Measurements from ENCODE around the gene ELAPOR1. TPM values are rescaled to one million over a fixed set of nuclear protein-coding genes. Genes with fewer than 3 reads are reported as not detected.
"Not testable (repeated sequence)": the region's sequence is repeated elsewhere in the genome, so short reads cannot be mapped to it uniquely, and the experiment has no call there.

The ELAPOR1 gene
- total RNA-seq, 2 experiments from 2014 or later = 4.7 to 7.0 TPM

- intact Hi-C loops (cut with micrococcal nuclease) = no loop called here
- POLR2A ChIA-PET = interaction anchor here (1.0 kb wide), 1 partner anchor 105 kb away, joined by 3 read pairs; no protein-coding TSS in a partner anchor
- DNase-seq (no peak), ATAC-seq (no peak)
- Mint-ChIP-seq H3K27me3 (no peaks in the 10 kb centered on the region), H3K9me3 (no peaks in the 10 kb centered on the region), H3K4me1 (ENCODE audit: low read depth) (peaks cover 21% of the 10 kb centered on the region), H3K36me3 (ENCODE audit: low read depth) (no peaks in the 10 kb centered on the region), H3K4me3 (no peak overlapping the region), H3K27ac (no peak overlapping the region)
- CTCF ChIA-PET = no interaction called here
- TF ChIP-seq, protein P1, sequence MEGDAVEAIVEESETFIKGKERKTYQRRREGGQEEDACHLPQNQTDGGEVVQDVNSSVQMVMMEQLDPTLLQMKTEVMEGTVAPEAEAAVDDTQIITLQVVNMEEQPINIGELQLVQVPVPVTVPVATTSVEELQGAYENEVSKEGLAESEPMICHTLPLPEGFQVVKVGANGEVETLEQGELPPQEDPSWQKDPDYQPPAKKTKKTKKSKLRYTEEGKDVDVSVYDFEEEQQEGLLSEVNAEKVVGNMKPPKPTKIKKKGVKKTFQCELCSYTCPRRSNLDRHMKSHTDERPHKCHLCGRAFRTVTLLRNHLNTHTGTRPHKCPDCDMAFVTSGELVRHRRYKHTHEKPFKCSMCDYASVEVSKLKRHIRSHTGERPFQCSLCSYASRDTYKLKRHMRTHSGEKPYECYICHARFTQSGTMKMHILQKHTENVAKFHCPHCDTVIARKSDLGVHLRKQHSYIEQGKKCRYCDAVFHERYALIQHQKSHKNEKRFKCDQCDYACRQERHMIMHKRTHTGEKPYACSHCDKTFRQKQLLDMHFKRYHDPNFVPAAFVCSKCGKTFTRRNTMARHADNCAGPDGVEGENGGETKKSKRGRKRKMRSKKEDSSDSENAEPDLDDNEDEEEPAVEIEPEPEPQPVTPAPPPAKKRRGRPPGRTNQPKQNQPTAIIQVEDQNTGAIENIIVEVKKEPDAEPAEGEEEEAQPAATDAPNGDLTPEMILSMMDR (IDR thresholded peaks at IDR 0.05) = no peak
Observed at GRCh38 chr1:109136766-109137165, 22.9 kb downstream of the ELAPOR1 start.

- no peak for DNase-seq
- ATAC-seq = no peak
- Mint-ChIP-seq H3K27ac (no peak overlapping the region), H3K4me1 (ENCODE audit: low read depth) (peaks cover 21% of the 10 kb centered on the region), H3K9me3 (no peaks in the 10 kb centered on the region), H3K4me3 (no peak overlapping the region), H3K36me3 (ENCODE audit: low read depth) (no peaks in the 10 kb centered on the region), H3K27me3 (no peaks in the 10 kb centered on the region)
- TF ChIP-seq, protein P1 (IDR thresholded peaks at IDR 0.05) = no peak
- ChIA-PET CTCF (no interaction called here), POLR2A (no interaction called here)
- intact Hi-C loops (cut with micrococcal nuclease) = no loop called here
Observed at GRCh38 chr1:109137958-109138357, 24.0 kb downstream of the ELAPOR1 start.

DNA sequence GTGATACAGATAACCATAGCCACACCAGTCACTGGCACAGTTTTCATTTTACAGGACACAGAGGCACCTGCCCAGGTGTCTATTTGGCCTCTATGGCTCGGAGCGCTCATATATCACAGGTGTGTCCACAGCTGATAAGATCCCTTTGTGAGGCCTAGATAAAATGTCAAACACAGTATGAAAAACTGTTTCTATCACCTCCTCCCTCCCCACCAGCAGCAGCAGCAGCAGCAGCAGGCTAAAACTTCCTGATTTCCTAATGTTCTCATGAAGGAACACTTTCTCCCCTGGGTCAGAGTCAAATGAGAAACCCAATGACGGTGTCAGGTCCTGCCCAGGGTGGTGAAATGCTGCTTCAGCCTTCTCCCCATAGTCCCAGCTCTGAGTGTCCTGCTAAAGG is 24.4 kb downstream of the ELAPOR1 start:
- CTCF ChIA-PET = no interaction called here
- no peak overlapping the region for H3K4me3 Mint-ChIP-seq
- no peak for DNase-seq
- H3K9me3 Mint-ChIP-seq = no peaks in the 10 kb centered on the region
- intact Hi-C loops (cut with micrococcal nuclease) = no loop called here
- POLR2A ChIA-PET = no interaction called here
- H3K4me1 Mint-ChIP-seq (ENCODE audit: low read depth) = peaks cover 21% of the 10 kb centered on the region
- TF ChIP-seq, protein P1 (IDR thresholded peaks at IDR 0.05) = no peak
- H3K27me3 Mint-ChIP-seq = no peaks in the 10 kb centered on the region
- ATAC-seq = no peak
- no peaks in the 10 kb centered on the region for H3K36me3 Mint-ChIP-seq (ENCODE audit: low read depth)
- no peak overlapping the region for H3K27ac Mint-ChIP-seq

DNA sequence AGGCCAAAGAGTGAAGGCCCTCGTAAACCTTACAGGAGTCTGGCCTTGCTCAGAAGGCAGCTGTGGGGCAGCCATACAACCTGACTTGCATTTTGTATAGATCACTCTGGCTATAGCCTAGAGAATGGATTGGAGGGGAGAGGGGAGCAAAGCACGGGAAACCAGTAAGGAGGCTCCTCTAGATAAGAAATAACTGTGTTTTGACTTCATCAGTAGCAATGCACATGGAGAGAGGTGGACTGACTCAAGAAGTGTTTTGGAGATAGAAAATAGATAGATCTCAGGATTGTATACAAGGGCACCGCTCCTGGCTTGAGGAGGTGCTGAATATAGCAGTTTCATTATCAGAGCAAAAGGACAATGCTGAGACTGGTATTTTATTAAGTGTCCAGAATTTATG is 26.5 kb downstream of the ELAPOR1 start:
- Mint-ChIP-seq H3K36me3 (ENCODE audit: low read depth) (no peaks in the 10 kb centered on the region), H3K4me1 (ENCODE audit: low read depth) (peaks cover 8% of the 10 kb centered on the region), H3K9me3 (no peaks in the 10 kb centered on the region), H3K27me3 (no peaks in the 10 kb centered on the region), H3K27ac (no peak overlapping the region), H3K4me3 (no peak overlapping the region)
- no peak for DNase-seq
- intact Hi-C loops (cut with micrococcal nuclease) = no loop called here
- CTCF ChIA-PET = interaction anchor here (1.4 kb wide), 1 partner anchor 14 kb away, joined by 3 read pairs; no protein-coding TSS in a partner anchor
- POLR2A ChIA-PET = interaction anchor here (1.0 kb wide), 1 partner anchor 40 kb away, joined by 3 read pairs; no protein-coding TSS in a partner anchor
- TF ChIP-seq, protein P1 (IDR thresholded peaks at IDR 0.05) = no peak
- ATAC-seq = no peak

DNA sequence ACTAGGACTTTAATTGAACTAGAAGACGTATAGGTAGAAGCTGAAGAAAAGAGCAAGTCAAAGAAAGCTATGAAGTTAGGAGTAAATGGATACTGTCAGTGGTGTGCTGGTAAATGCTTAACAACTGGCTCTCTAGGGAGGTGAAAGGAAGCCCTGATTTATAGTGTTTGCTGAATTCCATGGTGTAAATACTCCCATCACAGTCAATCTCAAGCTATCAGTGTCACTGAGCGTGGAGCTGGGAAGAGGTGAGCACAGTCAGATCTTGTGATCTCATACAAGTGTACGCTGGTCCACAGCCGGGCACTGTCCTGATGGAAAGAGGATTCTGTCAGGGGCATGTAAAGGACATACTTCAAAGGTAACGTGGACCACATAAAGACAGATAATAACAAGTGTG is 28.3 kb downstream of the ELAPOR1 start:
- H3K36me3 Mint-ChIP-seq (ENCODE audit: low read depth) = no peaks in the 10 kb centered on the region
- DNase-seq = no peak
- no peaks in the 10 kb centered on the region for H3K4me1 Mint-ChIP-seq (ENCODE audit: low read depth)
- ChIA-PET CTCF (interaction anchor here (0.6 kb wide), 1 partner anchor 72 kb away, joined by 3 read pairs; no protein-coding TSS in a partner anchor), POLR2A (interaction anchor here (1.2 kb wide), 1 partner anchor 83 kb away, joined by 3 read pairs; no protein-coding TSS in a partner anchor)
- ATAC-seq = no peak
- H3K4me3 Mint-ChIP-seq = no peak overlapping the region
- no peak overlapping the region for H3K27ac Mint-ChIP-seq
- intact Hi-C loops (cut with micrococcal nuclease) = no loop called here
- H3K9me3 Mint-ChIP-seq = no peaks in the 10 kb centered on the region
- H3K27me3 Mint-ChIP-seq = no peaks in the 10 kb centered on the region
- TF ChIP-seq, protein P1 (IDR thresholded peaks at IDR 0.05) = no peak

- ChIA-PET CTCF (interaction anchor here (0.6 kb wide), 1 partner anchor 73 kb away, joined by 3 read pairs; no protein-coding TSS in a partner anchor), POLR2A (interaction anchor here (1.2 kb wide), 1 partner anchor 83 kb away, joined by 3 read pairs; no protein-coding TSS in a partner anchor)
- H3K27me3 Mint-ChIP-seq; H3K4me3 Mint-ChIP-seq; H3K4me1 Mint-ChIP-seq (ENCODE audit: low read depth); ATAC-seq; H3K36me3 Mint-ChIP-seq (ENCODE audit: low read depth); intact Hi-C loops (cut with micrococcal nuclease); DNase-seq; H3K27ac Mint-ChIP-seq; H3K9me3 Mint-ChIP-seq: not testable (repeated sequence)
Observed at GRCh38 chr1:109142725-109143124, 28.8 kb downstream of the ELAPOR1 start.
